ENCODE results near the gene MEIKIN.

GRCh38 chr5:131757830-131758519 is 187.5 kb downstream of the MEIKIN start:
- TF ChIP-seq CTCF (IDR thresholded peaks at IDR 0.05) (no peak), POLR2A (IDR thresholded peaks at IDR 0.05) (no peak)
